H1 (cell line): Measurements from ENCODE around the gene MGAT5B. TPM values are rescaled to one million over a fixed set of nuclear protein-coding genes. Genes with fewer than 3 reads are reported as not detected.

Experiments
- CTCF ChIA-PET: fragments of 300-600 bp; sonication (Branson Sonifier 250); formaldehyde crosslinking; loops from one replicate; lab custom pipeline; 2021; ENCODE audit not compliant: partially characterized antibody; lab: Charles Lee
- POLR2A ChIA-PET: fragments of 300-600 bp; sonication (Branson Sonifier 250); formaldehyde crosslinking; loops from one replicate; lab custom pipeline; 2021; ENCODE audit warnings: inconsistent platforms; ENCODE audit not compliant: partially characterized antibody; lab: Charles Lee
- DNase-seq, 2 experiments: peaks; one replicate each; pipeline versions ENCODE4 v3.0.0 to v3.0.0-alpha.2; 2010 to 2022; ENCODE audit warnings: low spot score in 2 of 2, low read depth in 1 of 2, mixed read lengths in 1 of 2
- FAIRE-seq: peaks from 2 replicates; lab custom pipeline; 2011; peaks lifted over from hg19 to GRCh38; lab: Jason Lieb, UNC
- H2AFZ ChIP-seq: 2 replicates; pipeline ENCODE4 v1.8.1; 2012; ENCODE audit warnings: low read length, inconsistent platforms
- H2AK5ac ChIP-seq: 2 replicates; pipeline ENCODE4 v1.6.1; 2013; ENCODE audit warnings: low read depth, low read length
- H2BK120ac ChIP-seq: replicated peaks from 2 replicates; pipeline ENCODE3; 2013; ENCODE audit warnings: low read depth, low read length, inconsistent platforms
- H2BK12ac ChIP-seq: 2 replicates; pipeline ENCODE4 v1.6.1; 2013; ENCODE audit warnings: low read depth, low read length
- H2BK15ac ChIP-seq: 2 replicates; pipeline ENCODE4 v1.6.1; 2013; ENCODE audit warnings: low read length
- H2BK20ac ChIP-seq: 2 replicates; pipeline ENCODE4 v1.6.1; 2013; ENCODE audit warnings: low read length
- H2BK5ac ChIP-seq: 2 replicates; pipeline ENCODE4 v1.6.1; 2013; ENCODE audit warnings: low read depth, low read length
- H3K14ac ChIP-seq: 2 replicates; pipeline ENCODE4 v1.6.1; 2013; ENCODE audit warnings: inconsistent platforms; ENCODE audit not compliant: insufficient read length
- H3K18ac ChIP-seq: 2 replicates; pipeline ENCODE4 v1.6.1; 2013; ENCODE audit warnings: low read length; ENCODE audit errors: extremely low read depth
- H3K23ac ChIP-seq: 2 replicates; pipeline ENCODE4 v1.6.1; 2013; ENCODE audit warnings: inconsistent platforms; ENCODE audit not compliant: insufficient read length
- H3K23me2 ChIP-seq: 2 replicates; pipeline ENCODE4 v1.6.1; 2013; ENCODE audit warnings: low read depth, low read length
- H3K27ac ChIP-seq: 2 replicates; pipeline ENCODE4 v1.6.1; 2011; ENCODE audit warnings: low read depth, low read length, inconsistent platforms
- H3K27me3 ChIP-seq, 4 experiments: replicated peaks in 1 of 4; 1 replicate in 1 of 4; 2 replicates in 3 of 4; pipeline versions ENCODE4 v1.6.1 to v1.8.1; 2011 to 2013; ENCODE audit warnings: low read length in 3 of 4, mild to moderate bottlenecking in 3 of 4, inconsistent platforms in 2 of 4, mixed read lengths in 2 of 4, moderate library complexity in 1 of 4; ENCODE audit not compliant: control insufficient read depth in 3 of 4, insufficient read depth in 3 of 4; ENCODE audit errors: extremely low read depth in 1 of 4
- H3K36me3 ChIP-seq, 4 experiments: 2 replicates each; pipeline versions ENCODE4 v1.6.1 to v1.8.1; 2011 to 2013; ENCODE audit warnings: mild to moderate bottlenecking in 4 of 4, low read length in 3 of 4, moderate library complexity in 2 of 4, control low read depth in 1 of 4, inconsistent platforms in 1 of 4; ENCODE audit not compliant: insufficient read depth in 4 of 4, control insufficient read depth in 2 of 4
- H3K4ac ChIP-seq: replicated peaks from 2 replicates; pipeline ENCODE3; 2013; ENCODE audit warnings: low read length, low read depth, mixed read lengths, inconsistent platforms; ENCODE audit not compliant: insufficient read length
- H3K4me1 ChIP-seq, 4 experiments: replicated peaks in 1 of 4; 1 replicate in 1 of 4; 2 replicates in 3 of 4; pipeline versions ENCODE4 v1.6.1 to v1.8.1; 2011 to 2013; ENCODE audit warnings: low read length in 3 of 4, inconsistent platforms in 2 of 4, mixed read lengths in 1 of 4; ENCODE audit not compliant: insufficient read depth in 4 of 4, control insufficient read depth in 3 of 4
- H3K4me2 ChIP-seq, 2 experiments: 2 replicates each; pipeline versions ENCODE4 v1.6.1 to v1.8.1; 2011 to 2013; ENCODE audit warnings: low read depth in 2 of 2, low read length in 2 of 2, control low read depth in 1 of 2, inconsistent platforms in 1 of 2, mild to moderate bottlenecking in 1 of 2; ENCODE audit not compliant: insufficient read depth in 1 of 2
- H3K4me3 ChIP-seq, 4 experiments: fragments of 200-600, 300-600 bp in 1 of 4; sonication (generic), shearing (Covaris generic), sonication (Bioruptor Twin) in 1 of 4; 2 replicates each; pipeline versions ENCODE4 v1.5.1 to v1.8.1; 2011 to 2016; ENCODE audit warnings: low read length in 4 of 4, low read depth in 3 of 4, control low read depth in 2 of 4, inconsistent platforms in 2 of 4, mild to moderate bottlenecking in 2 of 4, mixed read lengths in 1 of 4, moderate library complexity in 1 of 4; ENCODE audit not compliant: insufficient read depth in 2 of 4; ENCODE audit errors: extremely low read depth in 1 of 4
- H3K56ac ChIP-seq: replicated peaks from 2 replicates; pipeline ENCODE3; 2013; ENCODE audit warnings: low read depth, mild to moderate bottlenecking, mixed read lengths, low read length, inconsistent platforms; ENCODE audit not compliant: insufficient read length
- H3K79me1 ChIP-seq: 2 replicates; pipeline ENCODE4 v1.6.1; 2013; ENCODE audit warnings: low read depth, low read length, control low read depth
- H3K79me2 ChIP-seq, 2 experiments: 2 replicates each; pipeline versions ENCODE4 v1.6.1 to v1.8.1; 2012 to 2013; ENCODE audit warnings: low read length in 2 of 2, mild to moderate bottlenecking in 2 of 2, inconsistent platforms in 1 of 2; ENCODE audit not compliant: insufficient read depth in 2 of 2, control insufficient read depth in 1 of 2
- H3K9ac ChIP-seq, 4 experiments: replicated peaks in 1 of 4; 1 replicate in 1 of 4; 2 replicates in 3 of 4; pipeline versions ENCODE4 v1.6.1 to v1.8.1; 2011 to 2013; ENCODE audit warnings: low read depth in 3 of 4, low read length in 3 of 4, control low read depth in 2 of 4, mild to moderate bottlenecking in 2 of 4, moderate library complexity in 2 of 4, inconsistent platforms in 1 of 4; ENCODE audit errors: extremely low read depth in 1 of 4
- H3K9me3 ChIP-seq, 2 experiments: 2 replicates each; pipeline versions ENCODE4 v1.6.1 to v1.8.1; 2012 to 2013; ENCODE audit warnings: mild to moderate bottlenecking in 2 of 2, moderate library complexity in 2 of 2, control low read depth in 1 of 2, inconsistent platforms in 1 of 2, low read depth in 1 of 2, low read length in 1 of 2, mixed read lengths in 1 of 2; ENCODE audit not compliant: insufficient read depth in 2 of 2
- H4K20me1 ChIP-seq, 2 experiments: replicated peaks in 1 of 2; 2 replicates each; pipeline versions ENCODE3 to v1.8.1; 2011 to 2013; ENCODE audit warnings: inconsistent platforms in 2 of 2, low read length in 2 of 2, mild to moderate bottlenecking in 1 of 2; ENCODE audit not compliant: insufficient read depth in 2 of 2, control insufficient read depth in 1 of 2
- H4K5ac ChIP-seq: 2 replicates; pipeline ENCODE4 v1.6.1; 2013; ENCODE audit warnings: low read length, low read depth, mixed read lengths, inconsistent platforms; ENCODE audit not compliant: insufficient read length
- H4K8ac ChIP-seq: 2 replicates; pipeline ENCODE4 v1.8.0; 2013; ENCODE audit warnings: mild to moderate bottlenecking, moderate library complexity, low read length, inconsistent platforms; ENCODE audit not compliant: insufficient read depth; ENCODE audit errors: extremely low read depth
- H4K91ac ChIP-seq: replicated peaks from 2 replicates; pipeline ENCODE3; 2013; ENCODE audit warnings: low read length, mixed read lengths, inconsistent platforms; ENCODE audit not compliant: insufficient read length
- BACH1 ChIP-seq: IDR thresholded peaks from 2 replicates; pipeline ENCODE4 v1.6.1; 2012; ENCODE audit warnings: low read length, improper control_type of control experiment
- RAD21 ChIP-seq, 2 experiments: IDR thresholded peaks in 1 of 2; conservative IDR thresholded peaks in 1 of 2; 2 replicates each; pipeline ENCODE4 v1.6.1; 2011; ENCODE audit warnings: low read depth in 2 of 2, low read length in 2 of 2, improper control_type of control experiment in 1 of 2, inconsistent platforms in 1 of 2, mild to moderate bottlenecking in 1 of 2, moderate library complexity in 1 of 2
- TCF12 ChIP-seq: IDR thresholded peaks from 2 replicates; pipeline ENCODE4 v1.6.1; 2011; ENCODE audit warnings: low read depth, mild to moderate bottlenecking, low read length
- WGBS, 2 experiments: shearing (Covaris generic) in 1 of 2; methylation state at CpG; one replicate each; pipeline versions ENCODE4 v1.1.6 to v1.1.7; 2013 to 2015; ENCODE audit warnings: low lambda C conversion rate in 2 of 2, mixed read lengths in 2 of 2, inconsistent platforms in 1 of 2, low coverage in 1 of 2, missing lambda C conversion rate in 1 of 2; ENCODE audit not compliant: insufficient replicate concordance in 2 of 2, insufficient coverage in 1 of 2, insufficient read length in 1 of 2; ENCODE audit errors: extremely low coverage in 1 of 2, missing lambda C conversion rate in 1 of 2; 5-methylcytosine and 5-hydroxymethylcytosine counted together
- polyA plus RNA-seq, 7 experiments: library from polyadenylated mRNA; depleted of rRNA in 3 of 7; stranded (reverse) in 5 of 7; unstranded in 2 of 7; fragments of >200 nt in 5 of 7; fragments of 200-250 nt in 2 of 7; gene quantifications; 1 replicate in 5 of 7; 2 replicates in 1 of 7; 4 replicates in 1 of 7; pipeline versions ENCODE4 v1.2.1 to v1.2.3, GENCODE V29; 2011 to 2013; ENCODE audit warnings: missing spikeins in 2 of 7, mixed read lengths in 2 of 7
- total RNA-seq: library from RNA; stranded (reverse); fragmentation: NEBNext Ultra II Directional; extraction: Animal tissue kit (Norgen Biotek cat#: 25700); gene quantifications from 2 replicates; pipeline ENCODE4 v1.2.1, GENCODE V29; 2021
- TF ChIP-seq, protein P1 (sequence below): IDR thresholded peaks from 2 replicates; pipeline ENCODE4 v1.6.1; 2012; ENCODE audit warnings: low read length, inconsistent platforms

The MGAT5B gene
- total and polyA plus RNA-seq, 2 of the 8 experiments (the other 6 are each of a cell fraction or from before 2014, with no cell fraction given): 7.9 to 8.2 TPM

DNA sequence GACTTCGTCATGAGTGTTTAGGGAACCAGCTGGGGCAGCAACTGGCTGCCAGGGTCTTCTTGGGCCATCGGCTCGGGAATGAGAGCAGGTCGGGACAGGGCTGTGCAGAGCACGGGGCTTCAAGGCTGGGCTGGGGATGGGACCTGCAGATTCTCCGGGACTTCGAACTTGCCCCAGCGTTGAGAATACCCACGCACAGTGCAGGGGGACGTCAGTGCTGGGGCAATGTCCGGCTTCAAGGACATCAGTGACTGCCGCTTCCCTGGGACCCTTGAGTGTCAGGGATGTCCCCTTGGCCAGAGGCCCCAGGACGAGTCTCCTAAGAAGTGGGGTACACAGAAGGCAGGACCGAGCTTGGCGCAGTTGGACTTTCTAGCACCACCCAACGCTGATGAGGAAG, 76.3 kb downstream of the MGAT5B start:
- H3K27me3 ChIP-seq: no peaks in the 10 kb centered on the region
- ChIA-PET CTCF (interaction anchor here (0.8 kb wide), 1 partner anchor 112 kb away, joined by 3 read pairs; no protein-coding TSS in a partner anchor), POLR2A (interaction anchor here (1.2 kb wide), 1 partner anchor 12 kb away, joined by 3 read pairs; no protein-coding TSS in a partner anchor)
- no peak overlapping the region for H3K27ac ChIP-seq
- H3K18ac ChIP-seq: no peak overlapping the region
- H4K91ac ChIP-seq: no peak overlapping the region
- DNase-seq: no peak
- H2BK15ac ChIP-seq: no peak overlapping the region
- no peak overlapping the region for H3K4me3 ChIP-seq
- H2AK5ac ChIP-seq: no peak overlapping the region
- H3K23me2 ChIP-seq: no peaks in the 10 kb centered on the region
- no peak overlapping the region for H3K14ac ChIP-seq
- H3K4me2 ChIP-seq: no peak overlapping the region
- no peak overlapping the region for H2BK120ac ChIP-seq
- no peak overlapping the region for H2BK20ac ChIP-seq
- no peak overlapping the region for H3K56ac ChIP-seq
- no peaks in the 10 kb centered on the region for H4K20me1 ChIP-seq
- H4K5ac ChIP-seq: no peak overlapping the region
- no peak overlapping the region for H4K8ac ChIP-seq
- H2BK12ac ChIP-seq: no peak overlapping the region
- no peak overlapping the region; a peak in 1 of 7 replicates for H3K9ac ChIP-seq
- no peak overlapping the region for H2AFZ ChIP-seq
- no peak overlapping the region for H3K23ac ChIP-seq
- no peak for FAIRE-seq
- H3K79me2 ChIP-seq: no peaks in the 10 kb centered on the region
- peaks cover 0 to 18% (median 8%) of the 10 kb centered on the region in 4 experiments; a peak in 4 of 7 replicates for H3K4me1 ChIP-seq
- H3K4ac ChIP-seq: no peak overlapping the region
- H3K79me1 ChIP-seq: no peaks in the 10 kb centered on the region
- H3K36me3 ChIP-seq: no peaks in the 10 kb centered on the region; a peak in 2 of 8 replicates
- peak overlapping the region; percentile 49; the same call in 1 of the 2 replicates for H2BK5ac ChIP-seq
- WGBS, 2 experiments: 93% methylated on average over 16 of the region's 16 CpGs; no CpG with 5 or more reads in 1 of the 2 experiments
- no peaks in the 10 kb centered on the region for H3K9me3 ChIP-seq
- TF ChIP-seq RAD21 (IDR thresholded peaks at IDR 0.05 in 1 of 2, conservative IDR thresholded peaks at IDR 0.05 in 1 of 2; ENCODE audit: low read depth in 2 of 2, low read length in 2 of 2) (no peak), TCF12 (no peak), BACH1 (no peak)
- TF ChIP-seq, protein P1, sequence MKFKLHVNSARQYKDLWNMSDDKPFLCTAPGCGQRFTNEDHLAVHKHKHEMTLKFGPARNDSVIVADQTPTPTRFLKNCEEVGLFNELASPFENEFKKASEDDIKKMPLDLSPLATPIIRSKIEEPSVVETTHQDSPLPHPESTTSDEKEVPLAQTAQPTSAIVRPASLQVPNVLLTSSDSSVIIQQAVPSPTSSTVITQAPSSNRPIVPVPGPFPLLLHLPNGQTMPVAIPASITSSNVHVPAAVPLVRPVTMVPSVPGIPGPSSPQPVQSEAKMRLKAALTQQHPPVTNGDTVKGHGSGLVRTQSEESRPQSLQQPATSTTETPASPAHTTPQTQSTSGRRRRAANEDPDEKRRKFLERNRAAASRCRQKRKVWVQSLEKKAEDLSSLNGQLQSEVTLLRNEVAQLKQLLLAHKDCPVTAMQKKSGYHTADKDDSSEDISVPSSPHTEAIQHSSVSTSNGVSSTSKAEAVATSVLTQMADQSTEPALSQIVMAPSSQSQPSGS: no peak
